Fibroblast of the aortic adventitia (primary cell): ENCODE results near the gene LDLRAD1. TPM values are rescaled to one million over a fixed set of nuclear protein-coding genes. Genes with fewer than 3 reads are reported as not detected.
A peak's percentile ranks its signal among the peaks of the same experiment; 100 is the strongest.
"Not testable (repeated sequence)": the region's sequence is repeated elsewhere in the genome, so short reads cannot be mapped to it uniquely, and the experiment has no call there.

Experiments
- DNase-seq: peaks from one replicate; pipeline ENCODE4 v3.0.0-alpha.2; 2010; ENCODE audit warnings: low read depth
- H3K4me3 ChIP-seq: 2 replicates; pipeline ENCODE4 v1.5.1; 2011; ENCODE audit warnings: low read depth, mild to moderate bottlenecking, control low read depth, low read length, moderate library complexity
- CTCF ChIP-seq: IDR thresholded peaks from 2 replicates; pipeline ENCODE4 v1.5.1; 2011; ENCODE audit warnings: mild to moderate bottlenecking, low read length, control low read depth, inconsistent platforms; ENCODE audit not compliant: insufficient read depth
- total RNA-seq: library from RNA; depleted of rRNA; stranded (reverse); fragments of >200 nt; gene quantifications from 2 replicates; pipeline ENCODE4 v1.2.3, GENCODE V29; 2012; ENCODE audit warnings: low replicate concordance

LDLRAD1 gene
- total RNA-seq, 1 donor, result not detected

GRCh38 chr1:54002544-54003248 lies 15.3 kb downstream of the LDLRAD1 start:
- no peak for DNase-seq
- no peak for TF ChIP-seq CTCF
- H3K4me3 ChIP-seq, result no peak overlapping the region

- no peak for DNase-seq
- no peak overlapping the region for H3K4me3 ChIP-seq
- TF ChIP-seq CTCF, result no peak
Observed at GRCh38 chr1:54001591-54001990, 16.4 kb downstream of the LDLRAD1 start.

DNA sequence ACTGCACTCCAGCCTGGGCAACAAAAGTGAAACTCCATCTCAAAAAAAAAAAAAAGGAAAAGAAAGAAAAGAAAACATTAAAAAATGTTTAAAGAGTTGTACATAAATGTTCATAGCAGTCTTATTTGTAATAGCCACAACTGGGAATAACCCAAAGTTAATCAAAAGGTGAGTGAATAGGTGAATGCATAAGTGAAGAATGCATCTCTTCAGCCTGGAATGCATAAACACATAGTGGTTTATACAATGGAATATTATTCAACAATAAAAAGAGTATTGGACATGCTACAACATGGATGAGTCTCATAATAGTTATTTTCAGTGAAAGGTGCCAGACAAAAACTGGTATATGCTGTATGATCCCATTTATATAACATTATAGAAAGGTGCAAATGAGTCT lies 18.1 kb downstream of the LDLRAD1 start:
- no peak for TF ChIP-seq CTCF
- no peak for DNase-seq
- H3K4me3 ChIP-seq, result no peak overlapping the region

DNA sequence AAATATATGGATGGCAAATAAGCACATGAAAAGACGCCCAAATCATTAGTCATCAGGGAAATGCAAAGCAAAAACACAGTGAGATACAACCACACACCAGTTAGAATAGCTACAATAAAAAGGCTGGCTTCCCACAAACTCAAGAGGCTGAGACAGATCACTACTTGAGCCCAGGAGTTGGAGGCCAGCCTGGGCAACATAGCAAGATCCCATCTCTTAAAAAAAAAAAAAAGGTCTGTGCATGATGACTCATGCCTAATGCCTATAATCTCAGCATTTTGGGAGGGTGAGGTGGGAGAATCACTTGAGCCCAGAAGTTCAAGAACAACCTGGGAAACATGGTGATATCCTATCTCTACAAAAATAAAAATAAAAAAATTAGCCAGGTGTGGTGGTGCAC lies 19.8 kb downstream of the LDLRAD1 start:
- no peak for TF ChIP-seq CTCF
- no peak for DNase-seq
- no peak overlapping the region for H3K4me3 ChIP-seq

- DNase-seq, result no peak
- no peak overlapping the region for H3K4me3 ChIP-seq
- TF ChIP-seq CTCF, result no peak
Observed at GRCh38 chr1:53995683-53996082, 22.3 kb downstream of the LDLRAD1 start.

GRCh38 chr1:53994516-53994915 lies 23.5 kb downstream of the LDLRAD1 start:
- DNase-seq, result not testable (repeated sequence)

DNA sequence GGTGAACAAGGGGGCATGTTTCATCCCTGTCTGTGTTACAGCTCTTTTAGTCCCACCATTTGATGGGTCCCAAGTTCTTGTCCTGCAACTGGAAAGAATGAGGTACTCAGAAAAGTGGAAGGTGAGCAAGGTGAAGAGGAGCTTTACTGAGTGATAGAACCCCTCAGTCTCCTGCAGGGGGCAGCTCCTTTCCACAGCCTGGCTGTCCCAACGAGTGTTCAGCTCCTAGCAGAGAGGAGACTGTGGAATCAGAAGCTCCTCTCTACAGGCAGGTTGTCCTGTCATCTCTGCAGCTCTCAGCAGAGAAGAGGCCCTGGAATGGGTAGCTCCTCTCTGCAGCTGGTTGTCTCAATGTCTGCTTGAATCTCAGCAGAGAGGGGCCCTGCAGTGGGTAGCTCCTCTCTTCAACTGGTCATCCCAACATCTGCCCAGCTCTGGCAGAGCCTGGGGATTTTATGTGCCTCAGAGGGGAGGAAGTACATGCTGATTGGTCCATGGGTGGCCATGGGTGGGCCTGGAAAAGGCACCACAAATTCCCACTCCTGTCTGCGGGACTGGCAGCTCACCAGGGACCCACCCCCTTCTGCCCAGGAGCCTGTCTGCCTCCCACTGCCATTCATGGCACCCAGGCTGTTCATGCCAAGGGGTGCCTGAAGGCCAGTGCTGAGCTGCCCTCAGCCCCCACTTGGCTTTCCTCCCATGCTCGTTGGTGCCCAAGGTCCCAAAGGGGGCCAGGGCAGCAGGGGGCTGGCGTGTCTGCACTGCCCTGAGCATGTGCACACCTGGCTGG lies 25.7 kb downstream of the LDLRAD1 start:
- DNase-seq, result peak; percentile 7
- no peak overlapping the region for H3K4me3 ChIP-seq
- peak; percentile 33 for TF ChIP-seq CTCF

More at GRCh38 chr1:53994516-53994915, 23.5 kb downstream of the LDLRAD1 start:
- not testable (repeated sequence) for H3K4me3 ChIP-seq
